ENCODE data around the gene HOXB2.

HOXB2 gene

DNA sequence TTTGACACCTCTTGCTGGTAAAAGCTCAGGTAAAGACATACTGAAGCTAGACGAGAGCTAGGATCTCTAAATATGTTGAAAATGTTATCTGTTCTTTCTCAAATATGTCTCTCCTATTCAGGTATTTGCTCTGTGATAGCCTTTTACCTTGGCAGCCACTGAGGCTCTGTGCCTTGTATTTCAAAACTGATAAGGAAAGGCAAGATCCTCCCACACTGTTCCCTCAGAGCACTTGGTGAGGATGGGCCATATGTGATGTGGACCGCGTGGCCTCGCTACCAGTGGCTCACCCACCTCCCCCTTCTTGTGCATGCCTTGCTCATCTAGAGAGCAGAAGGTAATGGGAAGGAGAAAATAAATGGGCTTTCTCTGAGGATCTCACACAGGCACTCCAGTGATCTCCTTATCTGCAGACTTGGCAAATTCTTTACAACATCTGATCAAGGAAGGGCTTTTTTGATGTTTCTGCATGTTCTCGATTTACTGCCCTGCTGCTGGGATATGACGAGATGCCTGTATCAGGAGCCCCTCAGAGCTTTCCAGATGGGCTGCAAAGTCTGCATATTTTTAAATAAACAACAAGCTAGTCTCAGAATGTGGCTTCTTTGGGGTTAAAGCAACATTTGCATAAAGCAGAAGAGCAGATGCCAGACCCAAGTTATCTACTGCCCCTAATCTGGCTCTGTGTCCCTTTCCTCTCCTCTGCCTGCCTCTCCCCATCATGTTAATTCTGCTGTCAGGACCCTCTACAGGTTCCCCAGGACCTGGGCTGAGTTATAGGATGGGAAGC is 31.0 kb downstream of the HOXB2 start:
- Histone ChIP-seq H3K9ac (ENCODE audit: low read length) (no peak overlapping the region), H3K36me3 (ENCODE audit: low read length) (no peaks in the 10 kb centered on the region), H3K79me2 (ENCODE audit: insufficient read depth, low read length) (no peaks in the 10 kb centered on the region), H3K9me2 (replicated peaks; ENCODE audit: insufficient read depth, low read length) (no peaks in the 10 kb centered on the region), H3K27me3 (ENCODE audit: low read length) (no peaks in the 10 kb centered on the region), H4K20me1 (ENCODE audit: low read depth, low read length) (no peaks in the 10 kb centered on the region), H3K27ac (ENCODE audit: low read depth, low read length) (no peak overlapping the region), H3K4me2 (ENCODE audit: low read depth, low read length, poor library complexity, severe bottlenecking) (no peak overlapping the region), H3K9me3 (ENCODE audit: insufficient read depth, low read length) (no peaks in the 10 kb centered on the region), H3K4me3 (ENCODE audit: insufficient read depth, low read length, poor library complexity, severe bottlenecking) (no peak overlapping the region), H2AFZ (ENCODE audit: low read depth, low read length, severe bottlenecking) (no peak overlapping the region), H3F3A (ENCODE audit: insufficient read depth) (no peaks in the 10 kb centered on the region)
- TF ChIP-seq CTCF (IDR thresholded peaks at IDR 0.05; ENCODE audit: insufficient read depth, low read length, poor library complexity, severe bottlenecking) (no peak), EZH2phosphoT487 (conservative IDR thresholded peaks at IDR 0.05; ENCODE audit: low read length) (no peak)

GRCh38 chr17:48513097-48513496 is 31.8 kb downstream of the HOXB2 start:
- no peak overlapping the region for H2AFZ ChIP-seq (ENCODE audit: low read depth, low read length, severe bottlenecking)
- no peak overlapping the region for H3K9ac ChIP-seq (ENCODE audit: low read length)
- TF ChIP-seq CTCF (IDR thresholded peaks at IDR 0.05; ENCODE audit: insufficient read depth, low read length, poor library complexity, severe bottlenecking) (no peak), EZH2phosphoT487 (conservative IDR thresholded peaks at IDR 0.05; ENCODE audit: low read length) (no peak)

DNA sequence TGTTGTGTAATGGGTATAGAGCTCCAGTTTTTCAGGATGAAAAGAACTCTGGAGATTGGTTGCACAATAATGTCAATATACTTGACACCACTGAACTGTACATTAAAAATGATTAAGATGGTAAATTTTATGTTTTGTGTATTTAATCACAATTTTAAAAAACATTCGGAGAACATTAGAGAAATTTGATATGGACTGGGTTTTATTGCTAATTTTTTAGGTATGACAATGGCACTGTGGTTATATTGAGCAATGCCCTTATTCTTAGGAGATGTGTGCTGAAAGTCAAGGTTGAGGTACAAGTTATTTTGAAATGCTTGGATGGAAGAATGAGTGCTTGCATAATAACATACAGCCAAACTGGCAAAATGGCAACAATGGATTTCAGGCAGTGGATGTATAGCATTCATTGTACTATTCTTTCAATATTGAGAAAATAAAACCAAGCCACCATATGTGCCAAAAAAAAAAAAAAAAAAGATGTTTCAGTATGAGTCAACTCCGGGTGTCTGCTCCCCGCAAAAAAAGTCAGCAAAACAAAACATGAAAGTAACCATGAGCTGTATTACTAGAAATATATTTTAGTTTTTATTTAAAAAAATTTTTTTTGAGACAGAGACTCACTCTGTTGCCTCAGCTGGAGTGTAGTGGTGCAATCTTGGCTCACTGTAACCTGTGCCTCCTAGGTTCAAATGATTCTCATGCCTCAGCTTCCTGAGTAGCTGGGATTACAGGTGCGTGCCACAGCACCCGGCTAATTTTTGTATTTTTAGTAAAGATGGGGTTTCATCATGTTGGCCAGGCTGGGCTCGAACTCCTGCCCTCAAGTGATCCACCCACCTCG is 33.9 kb downstream of the HOXB2 start:
- no peaks in the 10 kb centered on the region for H3K9me3 ChIP-seq (ENCODE audit: insufficient read depth, low read length)
- no peak overlapping the region for H3K27ac ChIP-seq (ENCODE audit: low read depth, low read length)
- no peaks in the 10 kb centered on the region for H3F3A ChIP-seq (ENCODE audit: insufficient read depth)
- no peaks in the 10 kb centered on the region for H3K36me3 ChIP-seq (ENCODE audit: low read length)
- H2AFZ ChIP-seq (ENCODE audit: low read depth, low read length, severe bottlenecking), result no peak overlapping the region
- H3K4me2 ChIP-seq (ENCODE audit: low read depth, low read length, poor library complexity, severe bottlenecking), result no peak overlapping the region
- H3K79me2 ChIP-seq (ENCODE audit: insufficient read depth, low read length), result no peaks in the 10 kb centered on the region
- no peak overlapping the region for H3K9ac ChIP-seq (ENCODE audit: low read length)
- no peak for TF ChIP-seq EZH2phosphoT487 (conservative IDR thresholded peaks at IDR 0.05; ENCODE audit: low read length)
- TF ChIP-seq CTCF (IDR thresholded peaks at IDR 0.05; ENCODE audit: insufficient read depth, low read length, poor library complexity, severe bottlenecking), result no peak
- H3K9me2 ChIP-seq (replicated peaks; ENCODE audit: insufficient read depth, low read length), result no peaks in the 10 kb centered on the region
- H3K4me3 ChIP-seq (ENCODE audit: insufficient read depth, low read length, poor library complexity, severe bottlenecking), result no peak overlapping the region
- no peaks in the 10 kb centered on the region for H3K27me3 ChIP-seq (ENCODE audit: low read length)
- H4K20me1 ChIP-seq (ENCODE audit: low read depth, low read length), result no peaks in the 10 kb centered on the region

More at GRCh38 chr17:48513097-48513496, 31.8 kb downstream of the HOXB2 start:
- Histone ChIP-seq H3K27me3 (ENCODE audit: low read length) (no peaks in the 10 kb centered on the region), H3K36me3 (ENCODE audit: low read length) (no peaks in the 10 kb centered on the region), H3K9me2 (replicated peaks; ENCODE audit: insufficient read depth, low read length) (no peaks in the 10 kb centered on the region), H3K9me3 (ENCODE audit: insufficient read depth, low read length) (no peaks in the 10 kb centered on the region), H4K20me1 (ENCODE audit: low read depth, low read length) (no peaks in the 10 kb centered on the region), H3K4me2 (ENCODE audit: low read depth, low read length, poor library complexity, severe bottlenecking) (no peak overlapping the region), H3K4me3 (ENCODE audit: insufficient read depth, low read length, poor library complexity, severe bottlenecking) (no peak overlapping the region), H3F3A (ENCODE audit: insufficient read depth) (no peaks in the 10 kb centered on the region), H3K79me2 (ENCODE audit: insufficient read depth, low read length) (no peaks in the 10 kb centered on the region), H3K27ac (ENCODE audit: low read depth, low read length) (no peak overlapping the region)

Measured in SU-DHL-6 (cell line).